OCI-LY3 (cell line): ENCODE measurements around the gene KCNE4.

Source experiments
- H2AFZ ChIP-seq: fragments of 200-600, 300-600 bp; shearing (Covaris generic); 2 replicates; pipeline ENCODE4 v1.6.0; 2014; ENCODE audit warnings: antibody characterized with exemption, low read depth, low read length
- H3K27ac ChIP-seq: fragments of 200-600, 300-600 bp; sonication (generic); 2 replicates; pipeline ENCODE4 v1.5.1; 2014; ENCODE audit warnings: mild to moderate bottlenecking, low read length, moderate library complexity, mixed read lengths
- H3K27me3 ChIP-seq: fragments of 200-600, 300-600 bp; sonication (generic); 2 replicates; pipeline ENCODE4 v1.6.1; 2014; ENCODE audit warnings: low read depth, low read length, mixed read lengths
- H3K36me3 ChIP-seq: fragments of 200-600, 300-600 bp; sonication (generic); replicated peaks from 2 replicates; pipeline ENCODE3; 2014; ENCODE audit warnings: low read depth, low read length, mixed read lengths
- H3K4me1 ChIP-seq: fragments of 300-600, 200-600 bp; sonication (generic); 2 replicates; pipeline ENCODE4 v1.6.1; 2014; ENCODE audit warnings: low read length, mixed read lengths
- H3K4me2 ChIP-seq: fragments of 200-600, 300-600 bp; sonication (generic); 2 replicates; pipeline ENCODE4 v1.6.1; 2014; ENCODE audit warnings: low read length, mixed read lengths
- H3K4me3 ChIP-seq: fragments of 300-600, 200-600 bp; sonication (generic); 2 replicates; pipeline ENCODE4 v1.5.1; 2014; ENCODE audit warnings: antibody characterized with exemption, mild to moderate bottlenecking, low read length, moderate library complexity
- H3K79me2 ChIP-seq: fragments of 300-600, 200-600 bp; shearing (Covaris generic); 2 replicates; pipeline ENCODE4 v1.6.1; 2014; ENCODE audit warnings: mild to moderate bottlenecking, low read length, mixed read lengths
- H3K9ac ChIP-seq: fragments of 300-600, 200-600 bp; shearing (Covaris generic); 2 replicates; pipeline ENCODE4 v1.6.0; 2014; ENCODE audit warnings: mild to moderate bottlenecking, low read length, moderate library complexity
- H3K9me3 ChIP-seq: fragments of 200-600, 300-600 bp; shearing (Covaris generic); 2 replicates; pipeline ENCODE4 v1.6.1; 2014; ENCODE audit warnings: low read length, mixed read lengths; ENCODE audit not compliant: insufficient read depth
- H4K20me1 ChIP-seq: fragments of 200-600, 300-600 bp; sonication (generic); 2 replicates; pipeline ENCODE4 v1.6.1; 2016; ENCODE audit warnings: low read length, mixed read lengths; ENCODE audit not compliant: insufficient read depth
- CTCF ChIP-seq: fragments of 200-600, 300-600 bp; sonication (generic); IDR thresholded peaks from 2 replicates; pipeline ENCODE4 v1.5.1; 2014; ENCODE audit warnings: antibody characterized with exemption, low read length, low read depth
- EZH2phosphoT487 ChIP-seq: fragments of 200-600 bp; shearing (Covaris generic); IDR thresholded peaks from 2 replicates; pipeline ENCODE4 v1.6.1; 2018; ENCODE audit warnings: antibody characterized with exemption, mixed run types, low read depth

The KCNE4 gene

GRCh38 chr2:223019390-223019930 lies 32.5 kb upstream of the KCNE4 start:
- Histone ChIP-seq H3K79me2 (no peaks in the 10 kb centered on the region), H3K4me1 (peaks cover 9% of the 10 kb centered on the region), H3K27ac (no peak overlapping the region), H2AFZ (no peak overlapping the region), H3K36me3 (no peaks in the 10 kb centered on the region), H3K27me3 (no peaks in the 10 kb centered on the region), H3K4me2 (no peak overlapping the region), H3K9ac (no peak overlapping the region), H4K20me1 (no peaks in the 10 kb centered on the region), H3K4me3 (no peak overlapping the region), H3K9me3 (no peaks in the 10 kb centered on the region)
- TF ChIP-seq EZH2phosphoT487, result no peak
- no peak for TF ChIP-seq CTCF

GRCh38 chr2:223019987-223020717 lies 31.8 kb upstream of the KCNE4 start:
- no peaks in the 10 kb centered on the region for H4K20me1 ChIP-seq
- peaks cover 9% of the 10 kb centered on the region for H3K4me1 ChIP-seq
- TF ChIP-seq EZH2phosphoT487, result no peak
- TF ChIP-seq CTCF, result no peak
- H2AFZ ChIP-seq, result peak overlapping the region; percentile 46; the same call in 1 of the 2 replicates
- no peaks in the 10 kb centered on the region for H3K9me3 ChIP-seq
- H3K36me3 ChIP-seq, result no peaks in the 10 kb centered on the region
- H3K27ac ChIP-seq, result no peak overlapping the region
- H3K79me2 ChIP-seq, result no peaks in the 10 kb centered on the region
- H3K4me2 ChIP-seq, result peak overlapping the region; percentile 28
- H3K27me3 ChIP-seq, result no peaks in the 10 kb centered on the region
- no peak overlapping the region for H3K9ac ChIP-seq
- no peak overlapping the region for H3K4me3 ChIP-seq

GRCh38 chr2:223020971-223021675 lies 30.9 kb upstream of the KCNE4 start:
- no peak overlapping the region for H2AFZ ChIP-seq
- H3K79me2 ChIP-seq, result no peaks in the 10 kb centered on the region

More at GRCh38 chr2:223020971-223021675, 30.9 kb upstream of the KCNE4 start:
- H4K20me1 ChIP-seq, result no peaks in the 10 kb centered on the region
- no peak overlapping the region for H3K4me2 ChIP-seq
- H3K27ac ChIP-seq, result no peak overlapping the region
- H3K4me1 ChIP-seq, result peaks cover 9% of the 10 kb centered on the region
- no peaks in the 10 kb centered on the region for H3K9me3 ChIP-seq
- H3K4me3 ChIP-seq, result no peak overlapping the region
- no peaks in the 10 kb centered on the region for H3K27me3 ChIP-seq
- no peak overlapping the region for H3K9ac ChIP-seq
- no peaks in the 10 kb centered on the region for H3K36me3 ChIP-seq
- TF ChIP-seq EZH2phosphoT487 (no peak), CTCF (no peak)
